Natural killer cell treated with Interleukin-12 subunit alpha and Interleukin-12 subunit beta and Interleukin-15 and Interleukin-18, amount 100 ng/mL, for 72 hours (primary cell): Measurements from ENCODE around the gene KANSL3. TPM values are rescaled to one million over a fixed set of nuclear protein-coding genes. Genes with fewer than 3 reads are reported as not detected.
"Not testable (repeated sequence)": the region's sequence is repeated elsewhere in the genome, so short reads cannot be mapped to it uniquely, and the experiment has no call there.

ENCODE experiments used
- ATAC-seq, 2 donors: fragments of 150-1000 bp; cut with Tn5 transposase in 1 of 2; sonication (Bioruptor Pico), chemical (Tn5 transposase) in 1 of 2; 2 replicates each; pipeline ENCODE4 v1.10.0; 2021
- DNase-seq: peaks from one replicate; pipeline ENCODE4 v3.0.0; 2022; ENCODE audit warnings: low spot score
- H3K27ac Mint-ChIP-seq, 2 donors: 1 replicate in 1 of 2; 2 replicates in 1 of 2; pipeline ENCODE4 v1.8.0; 2022; ENCODE audit warnings: mixed read lengths in 2 of 2, mild to moderate bottlenecking in 1 of 2, moderate library complexity in 1 of 2
- H3K27me3 Mint-ChIP-seq, 2 donors: 1 replicate in 1 of 2; 2 replicates in 1 of 2; pipeline ENCODE4 v1.8.0; 2022; ENCODE audit warnings: mixed read lengths in 2 of 2
- H3K36me3 Mint-ChIP-seq: one replicate; pipeline ENCODE4 v1.8.0; 2022; ENCODE audit warnings: mixed read lengths
- H3K4me1 Mint-ChIP-seq, 2 donors: 1 replicate in 1 of 2; 2 replicates in 1 of 2; pipeline ENCODE4 v1.8.0; 2022; ENCODE audit warnings: low read depth in 2 of 2, mixed read lengths in 2 of 2, mild to moderate bottlenecking in 1 of 2
- H3K4me3 Mint-ChIP-seq: one replicate; pipeline ENCODE4 v1.8.0; 2022; ENCODE audit warnings: mixed read lengths
- H3K9me3 Mint-ChIP-seq: 2 replicates; pipeline ENCODE4 v1.8.0; 2022; ENCODE audit warnings: mixed read lengths
- total RNA-seq, 2 donors: library from RNA; stranded (reverse); gene quantifications; one replicate each; pipeline ENCODE4 v1.2.3, GENCODE V29; 2022

Gene KANSL3
- 10 to 100 TPM; 62.3 to 95.6 TPM for total RNA-seq

GRCh38 chr2:96638144-96639121, at the start of gene KANSL3:
Gene KANSL3, minus strand, starts transcription at chr2:96638312. Its CDS starts 1,177 bp downstream, at chr2:96637135.
- DNase-seq (peak; percentile 92), ATAC-seq (peak; percentile 90 to 93)
- H3K4me1 Mint-ChIP-seq = peaks cover 31 to 38% of the 10 kb centered on the region in 2 donors
- peaks cover 14% of the 10 kb centered on the region for H3K36me3 Mint-ChIP-seq
- peak within 1 kb of the TSS; percentile 99 for H3K4me3 Mint-ChIP-seq
- no peaks in the 10 kb centered on the region for H3K9me3 Mint-ChIP-seq
- peak within 1 kb of the TSS; percentile 94 to 96 for H3K27ac Mint-ChIP-seq
- H3K27me3 Mint-ChIP-seq = no peaks in the 10 kb centered on the region

GRCh38 chr2:96687266-96687665, 49.2 kb upstream of the KANSL3 start:
- no peak for ATAC-seq
- no peak overlapping the region for H3K4me3 Mint-ChIP-seq
- DNase-seq = no peak
- H3K36me3 Mint-ChIP-seq = no peaks in the 10 kb centered on the region
- H3K27me3 Mint-ChIP-seq = peaks cover 2 to 7% of the 10 kb centered on the region in 2 donors
- peaks cover 0 to 2% of the 10 kb centered on the region in 2 donors for H3K4me1 Mint-ChIP-seq
- no peak overlapping the region for H3K27ac Mint-ChIP-seq
- H3K9me3 Mint-ChIP-seq = no peaks in the 10 kb centered on the region

- no peak for ATAC-seq
- Mint-ChIP-seq H3K4me3 (no peak overlapping the region), H3K27ac (no peak overlapping the region), H3K27me3 (peaks cover 2 to 7% of the 10 kb centered on the region in 2 donors), H3K36me3 (no peaks in the 10 kb centered on the region), H3K9me3 (no peaks in the 10 kb centered on the region), H3K4me1 (peaks cover 0 to 2% of the 10 kb centered on the region in 2 donors)
- no peak for DNase-seq
Observed at GRCh38 chr2:96685577-96686459, 47.7 kb upstream of the KANSL3 start.

- H3K27me3 Mint-ChIP-seq = peaks cover 7 to 14% of the 10 kb centered on the region in 2 donors
- H3K4me3 Mint-ChIP-seq = no peak overlapping the region
- H3K4me1 Mint-ChIP-seq = peaks cover 0 to 2% of the 10 kb centered on the region in 2 donors
- no peaks in the 10 kb centered on the region for H3K9me3 Mint-ChIP-seq
- DNase-seq (no peak), ATAC-seq (no peak)
- no peaks in the 10 kb centered on the region for H3K36me3 Mint-ChIP-seq
- H3K27ac Mint-ChIP-seq = no peak overlapping the region
Observed at GRCh38 chr2:96684883-96685576, 46.9 kb upstream of the KANSL3 start.

GRCh38 chr2:96683972-96684820, 46.1 kb upstream of the KANSL3 start:
- peaks cover 12 to 21% of the 10 kb centered on the region in 2 donors for H3K27me3 Mint-ChIP-seq
- ATAC-seq (no peak), DNase-seq (no peak)
- H3K9me3 Mint-ChIP-seq = no peaks in the 10 kb centered on the region
- H3K4me1 Mint-ChIP-seq = peaks cover 0 to 2% of the 10 kb centered on the region in 2 donors
- no peak overlapping the region for H3K27ac Mint-ChIP-seq
- H3K4me3 Mint-ChIP-seq = no peak overlapping the region
- no peaks in the 10 kb centered on the region for H3K36me3 Mint-ChIP-seq

GRCh38 chr2:96683307-96683706, 45.2 kb upstream of the KANSL3 start:
- ATAC-seq (no peak), DNase-seq (no peak)
- Mint-ChIP-seq H3K36me3 (no peaks in the 10 kb centered on the region), H3K4me1 (peaks cover 0 to 2% of the 10 kb centered on the region in 2 donors), H3K27ac (no peak overlapping the region), H3K27me3 (peaks cover 12 to 21% of the 10 kb centered on the region in 2 donors), H3K9me3 (no peaks in the 10 kb centered on the region), H3K4me3 (no peak overlapping the region)

- Mint-ChIP-seq H3K4me1 (no peaks in the 10 kb centered on the region), H3K27ac (no peak overlapping the region), H3K4me3 (no peak overlapping the region), H3K36me3 (no peaks in the 10 kb centered on the region), H3K9me3 (no peaks in the 10 kb centered on the region), H3K27me3 (peaks cover 12 to 21% of the 10 kb centered on the region in 2 donors)
- DNase-seq (no peak), ATAC-seq (no peak)
Observed at GRCh38 chr2:96681540-96681939, 43.4 kb upstream of the KANSL3 start.

GRCh38 chr2:96680561-96681141, 42.5 kb upstream of the KANSL3 start:
- DNase-seq (no peak), ATAC-seq (no peak)
- Mint-ChIP-seq H3K4me3 (no peak overlapping the region), H3K9me3 (no peaks in the 10 kb centered on the region), H3K27me3 (peaks cover 12 to 21% of the 10 kb centered on the region in 2 donors), H3K4me1 (no peaks in the 10 kb centered on the region), H3K27ac (no peak overlapping the region), H3K36me3 (no peaks in the 10 kb centered on the region)

- Mint-ChIP-seq H3K27me3 (peaks cover 12 to 21% of the 10 kb centered on the region in 2 donors), H3K27ac (no peak overlapping the region), H3K4me3 (no peak overlapping the region), H3K4me1 (no peaks in the 10 kb centered on the region), H3K9me3 (no peaks in the 10 kb centered on the region), H3K36me3 (no peaks in the 10 kb centered on the region)
- DNase-seq = no peak
- no peak for ATAC-seq
Observed at GRCh38 chr2:96679848-96680247, 41.7 kb upstream of the KANSL3 start.

GRCh38 chr2:96669539-96670215, 31.6 kb upstream of the KANSL3 start:
- Mint-ChIP-seq H3K36me3 (no peaks in the 10 kb centered on the region), H3K9me3 (no peaks in the 10 kb centered on the region), H3K27me3 (no peaks in the 10 kb centered on the region), H3K4me3 (no peak overlapping the region), H3K4me1 (peaks cover 4 to 7% of the 10 kb centered on the region in 2 donors), H3K27ac (no peak overlapping the region)
- peak; percentile 31 for DNase-seq
- ATAC-seq = no peak

GRCh38 chr2:96668771-96669170, 30.7 kb upstream of the KANSL3 start:
- ATAC-seq = no peak
- peaks cover 0 to 2% of the 10 kb centered on the region in 2 donors for H3K27me3 Mint-ChIP-seq
- H3K4me3 Mint-ChIP-seq = no peak overlapping the region

GRCh38 chr2:96665717-96666116, 27.6 kb upstream of the KANSL3 start:
- H3K4me1 Mint-ChIP-seq, H3K36me3 Mint-ChIP-seq, H3K27me3 Mint-ChIP-seq, ATAC-seq, H3K4me3 Mint-ChIP-seq, H3K9me3 Mint-ChIP-seq: not testable (repeated sequence)
- DNase-seq = peak; percentile 58
- peak overlapping the region; percentile 22 to 37 for H3K27ac Mint-ChIP-seq

More at GRCh38 chr2:96668771-96669170, 30.7 kb upstream of the KANSL3 start:
- peaks cover 4 to 7% of the 10 kb centered on the region in 2 donors for H3K4me1 Mint-ChIP-seq
- no peaks in the 10 kb centered on the region for H3K9me3 Mint-ChIP-seq
- no peaks in the 10 kb centered on the region for H3K36me3 Mint-ChIP-seq
- no peak overlapping the region for H3K27ac Mint-ChIP-seq
- DNase-seq = peak; percentile 13
